GM20431 (cell line): ENCODE results near the gene BTBD17.

Experiments used
- in situ Hi-C: fragments of 300-500 bp; cut with MseI, MboI; formaldehyde crosslinking; loops from one replicate; pipeline ENCODE4 v1.15.0; 2020; ENCODE audit warnings: low sequenced_read_pairs; ENCODE audit not compliant: unreplicated experiment

The BTBD17 gene

DNA sequence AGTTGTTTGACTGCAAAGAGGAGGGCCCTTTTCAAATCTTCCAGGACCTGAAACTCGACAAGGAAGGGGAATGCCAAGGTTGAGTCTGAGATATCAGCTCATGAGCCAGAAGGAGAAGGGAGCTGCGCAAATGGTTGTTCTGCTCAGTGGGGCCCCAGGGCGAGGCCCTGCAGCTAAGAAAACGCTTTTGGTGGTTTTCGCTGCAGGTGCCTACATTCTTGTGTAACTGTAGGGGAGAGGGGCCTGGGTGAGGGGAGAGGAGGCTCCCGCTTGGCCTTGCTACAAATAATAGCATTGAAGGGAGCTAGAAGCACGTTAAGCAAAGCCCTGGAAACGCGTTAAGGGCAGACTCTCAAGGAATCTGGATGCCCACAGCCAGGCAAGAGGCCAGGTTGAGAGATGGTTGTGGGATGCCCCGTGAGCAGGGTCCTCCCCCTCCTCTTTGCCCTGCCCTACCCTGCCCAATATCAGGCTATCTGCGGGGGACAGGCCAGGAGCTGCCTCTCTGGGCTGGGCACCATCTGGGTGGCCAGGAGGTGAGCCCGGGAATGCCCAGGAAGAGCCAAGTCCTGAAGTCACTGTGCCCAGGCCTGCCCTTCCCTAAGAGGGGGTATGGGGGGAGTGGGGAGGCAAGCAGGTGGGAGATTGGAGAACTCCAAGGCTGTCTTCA is 27.6 kb upstream of the BTBD17 start:
- in situ Hi-C loops, result loop anchor here (10.0 kb wide), 1 partner anchor 106 kb away; no protein-coding TSS in a partner anchor

DNA sequence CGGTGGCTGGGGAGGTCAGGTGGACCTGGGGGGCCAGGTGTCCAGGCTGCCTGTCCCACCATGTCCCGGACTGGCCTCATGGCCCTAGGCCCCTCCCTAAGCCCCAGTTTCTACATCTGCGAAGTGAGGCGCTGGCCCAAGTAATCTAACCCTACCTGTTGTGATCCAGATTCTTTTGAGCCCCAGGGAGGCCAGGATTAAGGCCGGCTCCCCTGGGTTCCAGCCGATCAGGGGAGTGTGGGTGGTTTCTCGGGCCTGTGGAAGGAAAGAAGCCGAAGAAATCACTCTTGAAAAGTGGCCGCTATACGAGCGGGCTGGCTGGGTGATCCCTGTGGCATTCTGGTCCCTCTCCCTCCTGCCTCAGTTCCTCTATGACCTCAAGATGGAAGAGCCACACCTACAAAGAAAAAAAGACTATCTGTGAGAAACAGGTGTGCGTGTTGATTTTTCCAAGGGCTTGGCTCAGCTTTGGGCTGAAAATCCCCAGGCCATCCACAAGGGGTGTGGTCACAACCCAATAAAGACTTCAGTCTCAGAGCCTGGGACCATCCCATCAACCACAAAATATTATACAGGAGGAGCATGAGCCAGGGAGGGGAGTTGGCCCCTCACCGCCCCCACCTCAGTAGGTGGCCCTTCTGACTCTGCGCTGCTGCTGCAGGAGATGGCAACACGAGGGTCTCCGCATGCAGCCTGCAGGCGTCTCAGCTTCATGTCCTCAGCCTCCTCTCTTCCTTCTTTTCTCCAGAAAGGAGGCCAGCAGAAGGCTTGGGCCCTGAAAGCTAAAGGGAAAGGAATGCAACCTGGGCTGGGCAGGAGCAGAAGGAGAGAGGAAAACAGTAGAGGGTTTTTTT is 25.9 kb upstream of the BTBD17 start:
- in situ Hi-C loops, result loop anchor here (10.0 kb wide), 1 partner anchor 107 kb away; no protein-coding TSS in a partner anchor

DNA sequence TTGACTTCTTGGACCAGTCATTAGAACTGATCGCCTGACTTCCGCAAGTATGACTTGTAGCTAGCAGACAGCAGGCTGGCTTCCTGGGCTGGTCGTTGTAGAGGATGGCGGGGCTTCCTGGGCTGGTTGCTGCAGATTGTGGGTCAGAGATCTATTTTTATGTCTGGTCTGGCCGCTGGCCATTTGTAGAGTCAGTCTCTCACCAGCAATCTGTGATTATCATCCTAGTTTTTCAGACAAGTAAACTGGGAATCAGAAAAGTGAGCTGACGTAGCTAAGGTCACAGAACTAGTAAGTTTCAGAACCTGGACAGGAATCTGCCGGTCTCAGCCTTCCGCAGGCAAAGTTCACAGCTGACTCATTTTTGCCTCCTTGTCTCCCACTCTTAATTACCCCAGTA is 24.7 kb upstream of the BTBD17 start:
- in situ Hi-C loops, result loop anchor here (10.0 kb wide), 1 partner anchor 108 kb away; no protein-coding TSS in a partner anchor

DNA sequence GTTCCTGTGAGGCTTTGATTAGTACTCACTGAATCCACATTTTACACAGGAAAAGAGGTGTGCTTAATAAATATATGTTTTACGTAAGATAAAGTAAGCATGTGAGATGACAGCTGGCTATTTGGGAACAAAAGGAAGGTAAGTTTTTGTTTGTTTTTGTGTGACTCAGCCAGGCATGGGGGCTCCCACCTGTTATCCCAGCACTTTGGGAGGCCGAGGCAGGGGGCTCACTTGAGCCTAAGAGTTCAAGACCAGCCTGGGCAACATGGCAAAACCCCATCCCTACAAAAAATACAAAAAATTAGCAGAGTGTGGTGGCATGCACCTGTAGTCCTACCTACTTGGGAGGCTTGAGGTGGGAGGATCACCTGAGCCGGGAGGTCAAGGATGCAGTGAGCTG is 23.5 kb upstream of the BTBD17 start:
- in situ Hi-C loops, result loop anchor here (10.0 kb wide), 1 partner anchor 110 kb away; no protein-coding TSS in a partner anchor

DNA sequence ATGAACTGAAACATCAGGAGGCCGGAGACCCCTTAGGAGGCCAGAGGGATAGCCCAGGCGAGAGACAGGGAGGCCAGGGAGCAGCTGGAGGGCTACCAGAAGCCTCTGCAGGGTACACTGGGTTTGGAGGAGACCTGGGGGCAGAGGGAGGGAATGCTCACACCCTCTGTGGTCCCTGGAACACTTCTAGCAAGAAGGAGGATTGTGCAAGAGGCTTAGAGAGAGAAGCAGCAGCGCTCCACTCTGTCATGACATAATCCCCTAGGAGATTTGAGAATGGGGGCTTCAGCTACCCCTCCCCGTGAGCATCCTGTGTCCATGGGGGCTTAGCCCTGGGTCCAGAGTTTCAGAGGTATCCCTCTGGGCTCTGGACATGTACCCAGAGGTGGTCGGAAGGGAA is 21.5 kb upstream of the BTBD17 start:
- in situ Hi-C loops, result loop anchor here (10.0 kb wide), 1 partner anchor 112 kb away; no protein-coding TSS in a partner anchor

DNA sequence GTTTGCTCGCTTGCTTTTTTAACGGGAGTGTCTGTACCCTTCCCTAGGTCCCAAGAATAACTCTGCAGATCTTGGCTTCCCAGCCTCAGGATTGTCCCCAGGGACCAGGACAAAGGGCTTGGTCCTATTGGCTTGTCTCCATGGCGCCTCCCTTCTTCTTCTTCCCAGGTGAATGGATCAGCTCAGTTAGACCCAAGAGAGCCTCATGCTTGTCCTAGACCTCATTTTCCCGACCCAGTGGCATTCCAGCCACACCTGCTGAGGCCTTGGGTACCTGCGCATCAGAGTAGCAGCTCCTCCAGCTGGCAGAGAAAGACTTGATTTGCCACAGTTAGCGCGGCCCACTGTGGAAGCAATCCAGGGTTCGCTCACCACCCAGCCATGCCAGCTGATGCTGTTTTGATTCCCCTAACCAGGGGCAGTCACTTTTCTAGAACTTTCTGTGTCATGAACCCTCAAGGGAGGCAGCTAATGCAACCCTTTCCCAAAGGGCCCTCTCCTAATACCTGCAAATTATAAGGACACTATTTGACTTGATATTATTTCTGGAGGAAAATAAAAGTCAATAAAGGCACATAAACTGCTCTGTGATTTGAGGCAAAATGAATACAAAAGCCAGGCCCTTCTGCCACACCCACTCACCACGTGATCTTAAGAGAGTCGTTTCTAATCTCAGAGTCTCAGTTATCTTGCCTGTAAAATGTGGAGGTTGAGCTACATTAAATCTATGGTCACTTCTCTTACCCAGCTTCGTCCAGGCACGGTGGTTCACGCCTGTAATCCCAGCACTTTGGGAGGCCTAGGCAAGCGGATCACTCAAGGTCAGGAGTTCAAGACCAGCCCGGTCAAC is 19.5 kb upstream of the BTBD17 start:
- in situ Hi-C loops, result loop anchor here (10.0 kb wide), 1 partner anchor 114 kb away; no protein-coding TSS in a partner anchor

DNA sequence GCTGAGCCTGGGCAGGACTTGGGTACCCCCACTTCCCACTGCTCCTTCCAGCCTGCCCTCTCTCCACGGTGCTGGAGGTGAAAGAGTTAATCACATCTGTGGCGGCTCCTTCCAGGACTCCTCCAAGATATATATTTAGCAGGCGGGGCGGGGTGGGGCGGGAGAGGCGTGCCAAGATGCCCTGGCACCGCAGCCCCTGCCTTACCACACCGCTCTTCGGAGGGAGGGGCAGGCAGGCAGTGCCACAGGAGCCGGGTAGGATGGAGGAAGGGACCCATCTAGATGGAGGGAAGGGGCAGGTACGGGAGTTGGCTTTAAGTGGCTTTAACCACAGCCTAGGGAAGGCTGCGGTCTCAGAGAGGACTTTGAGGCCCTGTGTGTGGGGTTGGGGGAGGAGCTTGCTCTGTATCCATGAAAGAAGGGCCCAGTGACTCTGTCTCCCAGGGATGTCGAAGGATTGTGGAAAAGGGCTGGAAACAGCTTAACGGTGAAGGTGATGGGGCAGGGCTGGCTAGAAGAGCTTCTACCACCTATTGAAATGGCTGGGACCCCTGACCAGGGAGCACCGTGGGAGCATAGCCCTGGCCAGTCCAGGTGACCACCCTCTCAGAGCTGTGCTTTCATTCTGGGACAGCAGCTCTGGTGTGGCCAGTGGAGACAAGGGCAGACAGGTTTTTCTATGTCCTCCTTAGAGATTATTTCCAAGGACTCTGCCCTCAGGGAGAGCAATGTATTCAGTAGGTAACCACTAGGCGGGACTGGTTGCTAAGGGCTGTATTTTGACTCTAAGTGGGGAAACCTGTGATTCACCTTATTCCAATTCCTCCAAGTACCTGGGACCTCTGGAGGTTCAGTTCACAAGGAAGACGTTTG is 18.7 kb upstream of the BTBD17 start:
- in situ Hi-C loops, result loop anchor here (10.0 kb wide), 1 partner anchor 114 kb away; no protein-coding TSS in a partner anchor

DNA sequence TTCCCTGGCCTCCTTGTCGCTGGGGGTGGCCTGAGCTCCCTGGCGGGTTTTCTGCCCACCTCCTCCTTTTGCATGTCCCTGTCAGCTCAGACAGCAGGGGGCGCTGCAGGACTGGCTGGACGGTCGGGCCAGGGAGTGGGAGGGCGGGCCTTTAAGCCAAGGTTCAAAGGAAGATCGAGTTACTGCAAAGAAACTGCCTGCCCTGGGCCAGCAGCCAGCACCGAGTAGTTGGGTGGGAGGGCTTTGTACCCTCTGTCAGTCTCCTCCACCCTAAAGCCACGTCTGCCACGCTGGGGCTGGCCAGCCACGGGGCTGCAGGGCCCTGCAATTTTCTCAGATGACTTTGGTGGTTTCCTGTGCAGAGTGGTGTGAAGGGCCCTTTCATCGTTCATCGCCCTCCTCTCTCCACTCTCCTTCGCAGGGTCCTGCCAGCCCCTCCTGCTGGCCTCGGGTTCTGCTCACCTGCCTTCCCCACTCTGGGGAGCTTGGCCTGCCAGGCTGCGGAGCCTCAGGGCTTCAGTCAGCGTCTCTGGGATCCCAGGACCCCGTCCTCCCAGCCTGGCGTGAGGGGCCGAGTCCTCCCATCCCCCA is 17.9 kb upstream of the BTBD17 start:
- in situ Hi-C loops, result loop anchor here (10.0 kb wide), 2 partner anchors 75 to 115 kb away; no protein-coding TSS in a partner anchor

DNA sequence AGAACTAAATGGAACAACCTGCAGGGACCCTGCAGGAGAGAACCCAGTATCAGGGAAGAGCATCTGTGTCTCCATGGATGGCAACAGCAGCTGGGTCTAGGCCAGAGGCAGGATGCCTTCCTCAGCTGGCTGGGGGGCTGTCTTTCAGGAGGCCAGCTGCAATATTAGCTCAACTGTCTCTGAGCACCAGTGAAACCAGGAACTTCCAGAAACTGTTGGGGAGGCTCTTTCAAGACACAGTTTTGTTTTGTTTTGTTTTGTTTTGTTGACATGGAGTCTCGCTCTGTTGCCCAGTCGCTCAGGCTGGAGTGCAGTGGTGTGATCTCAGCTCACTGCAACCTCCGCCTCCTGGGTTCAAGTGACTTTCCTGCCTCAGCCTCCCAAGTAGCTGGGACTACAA is 13.2 kb upstream of the BTBD17 start:
- in situ Hi-C loops, result loop anchor here (10.0 kb wide), 1 partner anchor 80 kb away; no protein-coding TSS in a partner anchor

DNA sequence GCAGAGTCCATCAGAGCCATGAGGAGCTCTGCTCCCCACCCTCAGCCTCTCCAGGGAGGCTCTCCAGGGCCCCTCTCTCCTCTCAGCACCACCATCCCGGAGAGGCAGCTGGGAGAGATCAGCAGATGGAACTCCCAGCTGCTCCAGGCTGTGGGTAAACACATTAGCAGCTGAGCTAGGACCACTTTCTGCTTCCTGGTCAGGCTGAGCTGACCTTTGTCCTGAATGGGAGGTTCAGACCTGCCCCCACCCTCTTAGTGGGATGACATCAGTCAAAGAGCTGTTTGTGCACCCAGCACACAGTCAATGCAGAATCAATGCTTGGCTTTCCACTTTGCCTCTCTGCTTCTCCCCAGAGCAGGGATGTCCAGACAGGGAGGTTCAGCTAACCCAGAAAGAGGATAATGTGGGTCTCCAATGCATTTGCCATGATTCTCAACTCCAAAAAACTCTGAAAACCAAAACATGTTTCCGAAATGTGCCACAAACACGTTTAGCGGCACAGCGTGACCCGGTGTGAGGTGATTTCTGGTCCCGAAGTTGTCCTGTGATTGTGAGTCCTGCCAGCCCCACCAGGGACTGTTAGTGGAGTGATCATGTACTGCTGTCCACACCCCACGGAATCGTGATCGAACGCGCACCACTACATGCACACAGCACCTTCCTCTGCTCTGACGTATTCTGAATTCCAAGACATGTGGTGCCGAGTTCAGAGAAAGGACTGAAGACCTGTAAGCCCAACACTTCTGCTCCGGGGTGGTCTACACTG is 12.4 kb upstream of the BTBD17 start:
- in situ Hi-C loops, result loop anchor here (10.0 kb wide), 1 partner anchor 81 kb away; no protein-coding TSS in a partner anchor

DNA sequence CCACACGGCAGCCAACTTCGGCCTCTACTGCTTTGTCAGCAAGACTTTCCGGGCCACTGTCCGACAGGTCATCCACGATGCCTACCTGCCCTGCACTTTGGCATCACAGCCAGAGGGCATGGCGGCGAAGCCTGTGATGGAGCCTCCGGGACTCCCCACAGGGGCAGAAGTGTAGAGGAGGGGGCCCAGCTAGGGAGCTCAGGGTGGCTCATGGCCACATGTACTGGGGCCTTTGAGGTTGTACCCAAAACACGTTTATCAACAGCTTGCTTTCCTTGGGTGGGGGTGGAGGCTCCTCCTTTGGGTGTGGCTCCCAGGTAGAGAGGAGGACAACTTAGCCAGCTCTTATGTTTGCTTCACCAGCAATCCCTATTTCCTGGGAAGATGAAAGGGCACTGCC is 10.8 kb upstream of the BTBD17 start:
- in situ Hi-C loops, result loop anchor here (10.0 kb wide), 1 partner anchor 82 kb away; no protein-coding TSS in a partner anchor

DNA sequence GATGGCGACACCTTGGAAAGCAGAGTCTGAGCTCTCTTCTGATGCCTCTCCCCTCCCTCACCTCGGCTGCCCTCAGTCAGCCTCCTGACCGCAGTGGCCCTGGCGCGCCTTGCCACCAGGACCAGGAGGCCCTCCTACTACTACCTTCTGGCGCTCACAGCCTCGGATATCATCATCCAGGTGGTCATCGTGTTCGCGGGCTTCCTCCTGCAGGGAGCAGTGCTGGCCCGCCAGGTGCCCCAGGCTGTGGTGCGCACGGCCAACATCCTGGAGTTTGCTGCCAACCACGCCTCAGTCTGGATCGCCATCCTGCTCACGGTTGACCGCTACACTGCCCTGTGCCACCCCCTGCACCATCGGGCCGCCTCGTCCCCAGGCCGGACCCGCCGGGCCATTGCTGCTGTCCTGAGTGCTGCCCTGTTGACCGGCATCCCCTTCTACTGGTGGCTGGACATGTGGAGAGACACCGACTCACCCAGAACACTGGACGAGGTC is 10.0 kb upstream of the BTBD17 start:
- in situ Hi-C loops, result loop anchor here (10.0 kb wide), 1 partner anchor 83 kb away; no protein-coding TSS in a partner anchor

DNA sequence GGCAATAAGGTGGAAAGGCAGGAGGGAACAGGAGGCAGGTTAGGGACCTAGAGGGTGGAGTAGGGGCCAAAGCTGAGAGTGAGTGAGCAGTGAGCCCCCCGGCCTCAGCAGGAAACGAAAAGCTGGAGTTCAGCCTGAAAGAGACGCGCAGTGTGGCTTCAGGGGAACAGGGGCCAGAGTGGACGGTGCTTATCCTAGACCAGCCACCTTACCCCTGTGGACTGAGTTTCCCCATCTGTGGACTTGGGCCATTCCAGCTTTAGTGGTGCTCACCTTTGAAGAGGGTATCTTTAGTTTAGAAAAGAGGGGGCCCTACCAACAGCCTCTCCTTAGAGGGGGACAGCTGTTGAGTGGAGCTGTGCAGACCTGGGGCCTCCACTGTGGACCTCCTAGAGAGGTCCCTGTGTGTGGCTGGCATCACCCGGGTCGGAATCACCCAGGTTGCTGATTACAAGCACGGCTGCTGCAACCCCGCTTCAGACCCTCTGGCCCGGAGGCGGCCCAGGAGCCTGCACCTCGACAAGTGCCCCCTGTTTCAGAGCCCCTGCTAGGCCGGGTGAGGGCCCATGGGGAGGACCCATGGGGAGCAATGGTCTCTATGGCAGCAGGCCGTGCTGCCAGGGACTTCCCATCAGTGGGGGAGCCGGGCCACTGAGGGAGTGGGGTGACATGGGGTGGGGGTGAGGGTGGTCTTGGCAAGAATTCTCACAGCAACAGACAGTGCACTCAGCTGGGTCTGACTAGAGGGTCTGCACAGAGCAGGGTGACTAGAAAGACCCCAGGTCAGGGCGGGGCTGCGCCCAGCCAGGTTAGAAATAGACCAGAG is 8.2 kb upstream of the BTBD17 start:
- in situ Hi-C loops, result loop anchor here (10.0 kb wide), 1 partner anchor 85 kb away; no protein-coding TSS in a partner anchor

DNA sequence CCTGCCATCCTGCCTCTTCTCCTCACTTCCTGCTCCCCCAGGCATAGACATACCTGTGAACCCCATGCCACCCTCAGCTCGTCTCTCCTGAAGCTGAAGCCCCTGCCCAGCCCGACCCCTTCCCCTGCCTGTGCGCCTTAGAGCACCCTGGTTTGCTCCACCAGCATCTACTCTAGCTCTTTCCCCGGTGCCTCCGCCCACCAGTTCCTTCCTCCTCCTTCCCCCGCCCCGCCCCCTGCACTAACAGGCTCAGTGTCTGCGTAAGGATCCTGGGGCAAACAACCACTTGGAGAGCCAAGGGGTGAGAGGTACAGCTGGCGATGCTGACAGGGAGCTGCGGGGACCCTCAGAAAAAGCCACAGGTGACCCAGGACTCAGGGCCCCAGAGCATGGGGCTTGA is 7.6 kb upstream of the BTBD17 start:
- in situ Hi-C loops, result no loop called here

DNA sequence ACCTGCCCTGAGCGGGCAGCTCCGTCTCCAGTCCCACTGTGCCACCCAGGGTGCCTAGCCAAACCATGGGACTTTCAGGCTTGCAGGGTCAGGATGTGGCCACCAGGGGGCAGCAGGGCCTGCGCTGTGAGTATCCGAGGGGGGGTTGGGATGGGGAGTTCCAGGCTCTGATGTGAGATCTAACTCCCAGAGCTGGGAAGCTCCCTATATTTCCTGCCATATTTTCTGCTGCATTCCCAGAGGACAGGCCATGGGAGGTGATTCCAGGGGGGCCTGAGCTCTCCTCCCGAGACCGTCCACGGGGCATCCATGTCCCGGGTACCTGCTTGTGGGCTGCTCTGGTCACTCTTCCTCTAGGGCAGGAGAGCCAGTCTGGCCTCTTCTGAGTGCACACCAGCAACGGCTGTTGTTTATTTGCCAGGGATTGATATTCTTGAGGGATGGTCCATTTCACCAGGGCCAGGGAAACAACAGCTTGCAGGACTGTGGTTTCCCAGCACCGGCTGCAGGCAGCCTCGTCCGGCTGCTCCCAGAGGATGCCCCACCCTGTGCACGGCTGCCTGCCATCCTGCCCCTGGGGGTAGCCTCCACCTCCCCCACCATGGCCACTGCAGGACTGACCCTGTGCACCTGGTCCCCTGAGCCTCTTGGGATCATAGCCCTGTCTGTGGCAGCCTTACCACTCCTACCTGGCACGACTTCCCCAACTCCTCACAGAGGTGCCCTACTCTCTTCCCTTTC is 6.8 kb upstream of the BTBD17 start:
- in situ Hi-C loops, result no loop called here

DNA sequence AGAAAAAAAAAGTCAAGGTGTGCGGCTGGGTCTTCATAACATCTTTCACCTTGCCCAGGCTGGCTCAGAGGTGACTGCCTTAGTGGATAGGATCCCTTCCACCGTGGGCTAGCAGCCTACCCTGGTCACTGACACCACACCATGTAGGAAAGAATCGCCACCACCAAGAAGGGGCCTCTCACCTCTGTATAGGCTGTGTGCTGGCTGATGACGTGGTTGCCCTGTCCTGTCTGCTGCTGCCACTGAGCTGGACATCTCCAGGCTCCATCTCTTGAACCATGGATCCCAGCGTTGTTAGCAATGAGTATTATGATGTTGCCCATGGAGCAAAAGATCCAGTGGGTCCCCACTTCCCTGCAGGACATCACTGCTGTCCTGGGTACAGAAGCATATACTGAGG is 5.5 kb upstream of the BTBD17 start, which contains the start of gene GPR142:
Gene GPR142 (plus strand): TSS at position 301 of the 400 bp plus-strand sequence. CDS start 2,035 bp downstream, outside the sequence.
- in situ Hi-C loops, result no loop called here
